Sigmoid colon (tissue), 4 donors: ENCODE results near the gene KRT17.

Source experiments
- EP300 ChIP-seq, 4 donors: sonication (generic); formaldehyde crosslinking; IDR thresholded peaks; one replicate each; pipeline ENCODE4 v1.6.1; 2017; ENCODE audit warnings: antibody characterized with exemption in 4 of 4
- POLR2A ChIP-seq, 2 donors: fragments of 450-650 bp; IDR thresholded peaks; one replicate each; pipeline ENCODE4 v1.6.1; 2016; ENCODE audit warnings: antibody characterized with exemption in 2 of 2, mild to moderate bottlenecking in 2 of 2, moderate library complexity in 2 of 2
- POLR2AphosphoS5 ChIP-seq, 4 donors: sonication (generic); formaldehyde crosslinking; IDR thresholded peaks; one replicate each; pipeline ENCODE4 v1.6.1; 2017; ENCODE audit warnings: antibody characterized with exemption in 4 of 4
- TF ChIP-seq, protein P1 (sequence below), 4 experiments: fragments of 450-650 bp in 3 of 4; fragments of 200-600 bp in 1 of 4; IDR thresholded peaks; one replicate each; pipeline ENCODE4 v1.5.1; 2016 to 2019; ENCODE audit warnings: antibody characterized with exemption in 4 of 4, mild to moderate bottlenecking in 3 of 4, moderate library complexity in 2 of 4

DNA sequence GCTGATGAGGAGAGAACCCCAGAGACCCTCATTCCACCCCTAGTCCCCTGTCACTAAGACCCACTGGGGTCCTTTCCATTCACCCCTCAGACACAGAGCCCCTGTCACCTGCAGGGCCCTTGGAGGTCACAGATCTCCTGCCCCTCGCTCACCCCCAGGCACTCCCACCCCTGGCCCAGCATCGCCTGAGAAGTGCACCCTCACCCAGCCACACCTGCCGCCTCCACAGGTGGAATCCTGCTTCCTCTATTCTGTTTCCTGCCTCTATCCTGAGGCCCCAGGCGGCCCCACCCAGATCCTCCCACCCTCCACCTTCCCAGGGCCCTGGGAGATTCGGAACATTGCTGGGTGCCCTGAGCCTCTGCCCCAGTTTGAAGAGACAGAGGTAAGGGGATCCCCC is 13.8 kb upstream of the KRT17 start:
- TF ChIP-seq, protein P1, sequence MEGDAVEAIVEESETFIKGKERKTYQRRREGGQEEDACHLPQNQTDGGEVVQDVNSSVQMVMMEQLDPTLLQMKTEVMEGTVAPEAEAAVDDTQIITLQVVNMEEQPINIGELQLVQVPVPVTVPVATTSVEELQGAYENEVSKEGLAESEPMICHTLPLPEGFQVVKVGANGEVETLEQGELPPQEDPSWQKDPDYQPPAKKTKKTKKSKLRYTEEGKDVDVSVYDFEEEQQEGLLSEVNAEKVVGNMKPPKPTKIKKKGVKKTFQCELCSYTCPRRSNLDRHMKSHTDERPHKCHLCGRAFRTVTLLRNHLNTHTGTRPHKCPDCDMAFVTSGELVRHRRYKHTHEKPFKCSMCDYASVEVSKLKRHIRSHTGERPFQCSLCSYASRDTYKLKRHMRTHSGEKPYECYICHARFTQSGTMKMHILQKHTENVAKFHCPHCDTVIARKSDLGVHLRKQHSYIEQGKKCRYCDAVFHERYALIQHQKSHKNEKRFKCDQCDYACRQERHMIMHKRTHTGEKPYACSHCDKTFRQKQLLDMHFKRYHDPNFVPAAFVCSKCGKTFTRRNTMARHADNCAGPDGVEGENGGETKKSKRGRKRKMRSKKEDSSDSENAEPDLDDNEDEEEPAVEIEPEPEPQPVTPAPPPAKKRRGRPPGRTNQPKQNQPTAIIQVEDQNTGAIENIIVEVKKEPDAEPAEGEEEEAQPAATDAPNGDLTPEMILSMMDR (IDR thresholded peaks at IDR 0.05): no peak
- no peak for TF ChIP-seq POLR2A (IDR thresholded peaks at IDR 0.05)
- no peak for TF ChIP-seq POLR2AphosphoS5 (IDR thresholded peaks at IDR 0.05)
- TF ChIP-seq EP300 (IDR thresholded peaks at IDR 0.05): no peak
